Common myeloid progenitor, CD34-positive (primary cell): ENCODE results near the gene MARK1.

ENCODE experiments used
- CTCF ChIA-PET: fragments of 350-600 bp; sonication (Branson Sonifier 250); formaldehyde crosslinking; loops from one replicate; lab custom pipeline; 2021; ENCODE audit warnings: antibody characterized with exemption; lab: Charles Lee
- POLR2A ChIA-PET: fragments of 350-600 bp; sonication (Branson Sonifier 250); formaldehyde crosslinking; loops from one replicate; lab custom pipeline; 2021; ENCODE audit warnings: antibody characterized with exemption; lab: Charles Lee
- DNase-seq, 3 donors: peaks; one replicate each; pipeline versions ENCODE4 v3.0.0 to v3.0.0-alpha.2; 2013
- H3K27ac ChIP-seq, 2 experiments: 1 replicate in 1 of 2; 2 replicates in 1 of 2; pipeline ENCODE4 v1.7.0; 2013; ENCODE audit warnings: inconsistent platforms in 2 of 2, low read length in 2 of 2, mild to moderate bottlenecking in 2 of 2, low read depth in 1 of 2, moderate library complexity in 1 of 2; ENCODE audit not compliant: severe bottlenecking in 2 of 2, insufficient read depth in 1 of 2, poor library complexity in 1 of 2
- H3K27me3 ChIP-seq, 5 experiments: replicated peaks in 2 of 5; 1 replicate in 3 of 5; 2 replicates in 2 of 5; pipeline versions ENCODE4 v1.6.1 to v1.7.0; 2013; ENCODE audit warnings: low read length in 4 of 5, mild to moderate bottlenecking in 2 of 5, moderate library complexity in 2 of 5, inconsistent platforms in 1 of 5; ENCODE audit not compliant: insufficient read depth in 5 of 5, control insufficient read depth in 4 of 5
- H3K36me3 ChIP-seq, 4 experiments: 1 replicate in 2 of 4; 2 replicates in 2 of 4; pipeline versions ENCODE4 v1.6.1 to v1.7.0; 2013; ENCODE audit warnings: low read length in 3 of 4, control low read depth in 1 of 4, mild to moderate bottlenecking in 1 of 4; ENCODE audit not compliant: control insufficient read depth in 4 of 4, insufficient read depth in 4 of 4
- H3K4me1 ChIP-seq, 4 experiments: 1 replicate in 3 of 4; 2 replicates in 1 of 4; pipeline versions ENCODE4 v1.6.1 to v1.7.1; 2013; ENCODE audit warnings: low read length in 3 of 4, mild to moderate bottlenecking in 3 of 4, control low read depth in 1 of 4, inconsistent platforms in 1 of 4, moderate library complexity in 1 of 4; ENCODE audit not compliant: control insufficient read depth in 4 of 4, insufficient read depth in 4 of 4; ENCODE audit errors: control extremely low read depth in 1 of 4
- H3K4me3 ChIP-seq, 7 experiments: 1 replicate in 4 of 7; 2 replicates in 3 of 7; pipeline versions ENCODE4 v1.5.1 to v1.7.0; 2013; ENCODE audit warnings: mild to moderate bottlenecking in 7 of 7, low read length in 6 of 7, moderate library complexity in 6 of 7, inconsistent platforms in 2 of 7, low read depth in 2 of 7, control low read depth in 1 of 7; ENCODE audit not compliant: insufficient read depth in 4 of 7, control insufficient read depth in 1 of 7; ENCODE audit errors: extremely low read depth in 1 of 7
- H3K9me3 ChIP-seq, 5 experiments: 1 replicate in 4 of 5; 2 replicates in 1 of 5; pipeline versions ENCODE4 v1.6.1 to v1.7.1; 2013; ENCODE audit warnings: low read length in 4 of 5, mild to moderate bottlenecking in 2 of 5, inconsistent platforms in 1 of 5, low read depth in 1 of 5, moderate library complexity in 1 of 5; ENCODE audit not compliant: control insufficient read depth in 4 of 5, insufficient read depth in 2 of 5; ENCODE audit errors: control extremely low read depth in 1 of 5
- WGBS: methylation state at CpG from one replicate; pipeline ENCODE4 v1.1.5; 2013; ENCODE audit not compliant: insufficient coverage; 5-methylcytosine and 5-hydroxymethylcytosine counted together

The MARK1 gene

GRCh38 chr1:220513834-220514233 is 14.1 kb upstream of the MARK1 start:
- ChIA-PET CTCF (interaction anchor here (1.0 to 1.7 kb wide), 2 partner anchors 12 to 286 kb away, joined by 3 to 4 read pairs; no protein-coding TSS in a partner anchor), POLR2A (no interaction called here)
- no peak overlapping the region for H3K4me3 ChIP-seq
- no peaks in the 10 kb centered on the region for H3K36me3 ChIP-seq
- 100% methylated on average over 2 of the region's 4 CpGs for WGBS
- no peaks in the 10 kb centered on the region for H3K4me1 ChIP-seq
- DNase-seq = no peak
- H3K9me3 ChIP-seq = peaks cover 0 to 5% (median 0%) of the 10 kb centered on the region in 5 experiments
- H3K27me3 ChIP-seq = peaks cover 0 to 6% (median 2%) of the 10 kb centered on the region in 5 experiments
- H3K27ac ChIP-seq = no peak overlapping the region

GRCh38 chr1:220514256-220514655 is 13.7 kb upstream of the MARK1 start:
- WGBS = 93% methylated on average over 2 of the region's 2 CpGs
- ChIA-PET CTCF (interaction anchor here (1.0 to 1.7 kb wide), 2 partner anchors 11 to 287 kb away, joined by 3 to 4 read pairs; no protein-coding TSS in a partner anchor), POLR2A (no interaction called here)
- Histone ChIP-seq H3K27me3 (peaks cover 1 to 6% (median 2%) of the 10 kb centered on the region in 5 experiments), H3K4me1 (no peaks in the 10 kb centered on the region), H3K36me3 (no peaks in the 10 kb centered on the region), H3K27ac (no peak overlapping the region), H3K9me3 (peaks cover 0 to 5% (median 0%) of the 10 kb centered on the region in 5 experiments), H3K4me3 (no peak overlapping the region)
- DNase-seq = no peak

- ChIA-PET POLR2A (no interaction called here), CTCF (no interaction called here)
- Histone ChIP-seq H3K4me3 (no peak overlapping the region), H3K27me3 (peaks cover 0 to 6% (median 2%) of the 10 kb centered on the region in 5 experiments), H3K27ac (no peak overlapping the region), H3K9me3 (peaks cover 0 to 5% (median 0%) of the 10 kb centered on the region in 5 experiments), H3K4me1 (no peaks in the 10 kb centered on the region), H3K36me3 (no peaks in the 10 kb centered on the region)
- WGBS = 90% methylated on average over 6 of the region's 6 CpGs
- DNase-seq = no peak
Observed at GRCh38 chr1:220516014-220516721, 11.8 kb upstream of the MARK1 start.

- Histone ChIP-seq H3K4me3 (no peak overlapping the region), H3K9me3 (peaks cover 0 to 5% (median 0%) of the 10 kb centered on the region in 5 experiments), H3K36me3 (no peaks in the 10 kb centered on the region), H3K27me3 (peaks cover 0 to 6% (median 2%) of the 10 kb centered on the region in 5 experiments), H3K4me1 (no peaks in the 10 kb centered on the region), H3K27ac (no peak overlapping the region)
- DNase-seq = no peak
- ChIA-PET POLR2A (no interaction called here), CTCF (no interaction called here)
- WGBS = no CpG with 5 or more reads among the region's 2 CpGs
Observed at GRCh38 chr1:220516722-220517042, 11.3 kb upstream of the MARK1 start.

GRCh38 chr1:220521778-220522177 is 6.2 kb upstream of the MARK1 start:
- Histone ChIP-seq H3K27ac (no peak overlapping the region), H3K27me3 (peaks cover 2 to 48% (median 30%) of the 10 kb centered on the region in 5 experiments), H3K4me3 (no peak overlapping the region), H3K4me1 (no peaks in the 10 kb centered on the region), H3K36me3 (no peaks in the 10 kb centered on the region), H3K9me3 (peaks cover 0 to 5% (median 0%) of the 10 kb centered on the region in 5 experiments)
- POLR2A ChIA-PET = no interaction called here
- 71% methylated on average over 1 of the region's 1 CpG for WGBS
- CTCF ChIA-PET = no interaction called here
- no peak for DNase-seq

- Histone ChIP-seq H3K4me3 (no peak overlapping the region), H3K27ac (no peak overlapping the region), H3K27me3 (peaks cover 19 to 88% (median 38%) of the 10 kb centered on the region in 5 experiments), H3K4me1 (peaks cover 0 to 22% (median 15%) of the 10 kb centered on the region in 4 experiments), H3K36me3 (no peaks in the 10 kb centered on the region), H3K9me3 (no peaks in the 10 kb centered on the region)
- CTCF ChIA-PET = no interaction called here
- POLR2A ChIA-PET = no interaction called here
- WGBS = 19% methylated on average over 4 of the region's 7 CpGs
- peak; percentile 14 to 38 (median 27) for DNase-seq
Observed at GRCh38 chr1:220526294-220526693, 1.6 kb upstream of the MARK1 start.

- 3% methylated on average over 16 of the region's 23 CpGs for WGBS
- H3K27ac ChIP-seq = no peak overlapping the region
Observed at GRCh38 chr1:220527279-220527907, 543 bp upstream of the MARK1 start.

More at GRCh38 chr1:220527279-220527907, 543 bp upstream of the MARK1 start:
- POLR2A ChIA-PET = no interaction called here
- peak overlapping the region in 5 of 7 experiments; percentile 24 to 78 (median 68) for H3K4me3 ChIP-seq
- H3K36me3 ChIP-seq = no peaks in the 10 kb centered on the region
- no peaks in the 10 kb centered on the region for H3K9me3 ChIP-seq
- peaks cover 0 to 22% (median 15%) of the 10 kb centered on the region in 4 experiments for H3K4me1 ChIP-seq
- DNase-seq = peak in 1 of 3 donors; percentile 15
- H3K27me3 ChIP-seq = peaks cover 23 to 91% (median 41%) of the 10 kb centered on the region in 5 experiments
- CTCF ChIA-PET = no interaction called here
